Naive thymus-derived CD4-positive, alpha-beta T cell (primary cell): ENCODE measurements around the gene ZNF423. TPM values are rescaled to one million over a fixed set of nuclear protein-coding genes. Genes with fewer than 3 reads are reported as not detected.

ENCODE experiments used
- ATAC-seq: fragments of 150-1000 bp; cut with Tn5 transposase; 2 replicates; pipeline ENCODE4 v1.10.0; 2021; ENCODE audit warnings: mild to moderate bottlenecking, moderate library complexity
- CTCF ChIA-PET: fragments of 350-600 bp; sonication (Branson Sonifier 250); formaldehyde crosslinking; loops from one replicate; lab custom pipeline; 2021; ENCODE audit warnings: antibody characterized with exemption; lab: Charles Lee
- POLR2A ChIA-PET: fragments of 350-600 bp; sonication (Branson Sonifier 250); formaldehyde crosslinking; loops from one replicate; lab custom pipeline; 2021; ENCODE audit warnings: antibody characterized with exemption, inconsistent platforms; lab: Charles Lee
- DNase-seq, 9 donors: peaks; one replicate each; pipeline versions ENCODE4 v3.0.0 to v3.0.0-alpha.2; 2020 to 2022; ENCODE audit warnings: mixed read lengths in 1 of 9
- H3K27ac ChIP-seq: one replicate; pipeline ENCODE4 v1.7.0; 2013; ENCODE audit warnings: mild to moderate bottlenecking, low read depth, low read length, moderate library complexity
- H3K27me3 ChIP-seq, 2 donors: one replicate each; pipeline ENCODE4 v1.7.0; 2013; ENCODE audit warnings: low read length in 2 of 2, mild to moderate bottlenecking in 2 of 2, moderate library complexity in 2 of 2; ENCODE audit not compliant: control insufficient read depth in 2 of 2, insufficient read depth in 2 of 2
- H3K36me3 ChIP-seq, 3 experiments: 1 replicate in 2 of 3; 2 replicates in 1 of 3; pipeline ENCODE4 v1.7.0; 2013; ENCODE audit warnings: low read length in 3 of 3, mild to moderate bottlenecking in 3 of 3, moderate library complexity in 1 of 3; ENCODE audit not compliant: insufficient read depth in 3 of 3, control insufficient read depth in 2 of 3
- H3K4me1 ChIP-seq, 2 donors: one replicate each; pipeline ENCODE4 v1.7.0; 2013; ENCODE audit warnings: low read length in 2 of 2, mild to moderate bottlenecking in 2 of 2, moderate library complexity in 1 of 2; ENCODE audit not compliant: control insufficient read depth in 2 of 2, insufficient read depth in 2 of 2
- H3K4me3 ChIP-seq: 2 replicates; pipeline ENCODE4 v1.7.0; 2013; ENCODE audit warnings: mild to moderate bottlenecking, low read length
- H3K9me3 ChIP-seq, 3 experiments: 1 replicate in 2 of 3; 2 replicates in 1 of 3; pipeline ENCODE4 v1.7.0; 2013; ENCODE audit warnings: low read length in 3 of 3; ENCODE audit not compliant: control insufficient read depth in 2 of 3
- H3K27ac Mint-ChIP-seq, 9 donors: one replicate each; pipeline ENCODE4 v1.8.0; 2020 to 2022; ENCODE audit warnings: mixed read lengths in 9 of 9, mild to moderate bottlenecking in 8 of 9, moderate library complexity in 5 of 9, inconsistent platforms in 2 of 9
- H3K27me3 Mint-ChIP-seq, 5 donors: one replicate each; pipeline ENCODE4 v1.8.0; 2021 to 2022; ENCODE audit warnings: mixed read lengths in 5 of 5, mild to moderate bottlenecking in 1 of 5
- H3K36me3 Mint-ChIP-seq, 5 donors: one replicate each; pipeline ENCODE4 v1.8.0; 2020 to 2022; ENCODE audit warnings: mixed read lengths in 5 of 5, mild to moderate bottlenecking in 3 of 5, inconsistent platforms in 1 of 5
- H3K4me1 Mint-ChIP-seq, 7 donors: one replicate each; pipeline ENCODE4 v1.8.0; 2020 to 2022; ENCODE audit warnings: mixed read lengths in 7 of 7, mild to moderate bottlenecking in 3 of 7, inconsistent platforms in 1 of 7
- H3K4me3 Mint-ChIP-seq, 10 donors: one replicate each; pipeline ENCODE4 v1.8.0; 2020 to 2022; ENCODE audit warnings: mild to moderate bottlenecking in 10 of 10, mixed read lengths in 10 of 10, moderate library complexity in 6 of 10, inconsistent platforms in 2 of 10
- H3K9me3 Mint-ChIP-seq, 11 donors: one replicate each; pipeline ENCODE4 v1.8.0; 2020 to 2022; ENCODE audit warnings: mixed read lengths in 11 of 11, mild to moderate bottlenecking in 4 of 11, inconsistent platforms in 1 of 11, moderate library complexity in 1 of 11
- intact Hi-C, 2 donors: fragments of 100-400 bp; cut with micrococcal nuclease; formaldehyde crosslinking; loops; one replicate each; pipeline ENCODE4 v1.15.1; 2023
- polyA plus RNA-seq, 2 donors: library from polyadenylated mRNA; unstranded; fragments of 300-500 nt; fragmentation: Illumina TruSeq; gene quantifications; one replicate each; pipeline ENCODE4 v1.2.3, GENCODE V29; 2021
- total RNA-seq, 6 experiments: library from RNA in 5 of 6; stranded (reverse) in 5 of 6; gene quantifications; 1 replicate in 5 of 6; 2 replicates in 1 of 6; pipeline ENCODE4 v1.2.3 and lab custom pipeline; 2021 to 2026

Gene ZNF423
- total and polyA plus RNA-seq, 7 experiments from 2014 or later, result not detected

- ChIA-PET CTCF (no interaction called here), POLR2A (no interaction called here)
- Histone ChIP-seq H3K27me3 (no peaks in the 10 kb centered on the region), H3K36me3 (no peaks in the 10 kb centered on the region), H3K4me3 (no peak overlapping the region), H3K4me1 (no peaks in the 10 kb centered on the region), H3K9me3 (no peaks in the 10 kb centered on the region), H3K27ac (no peak overlapping the region)
- Mint-ChIP-seq H3K4me3 (no peak overlapping the region), H3K27me3 (peaks cover 0 to 30% (median 7%) of the 10 kb centered on the region in 5 donors), H3K36me3 (no peaks in the 10 kb centered on the region), H3K27ac (no peak overlapping the region), H3K9me3 (peaks cover 0 to 5% (median 0%) of the 10 kb centered on the region in 11 donors), H3K4me1 (no peaks in the 10 kb centered on the region)
- intact Hi-C loops, result no loop called here
- DNase-seq, result no peak
- ATAC-seq, result no peak
Observed at GRCh38 chr16:49827805-49828438, 28.0 kb downstream of the ZNF423 start.

DNA sequence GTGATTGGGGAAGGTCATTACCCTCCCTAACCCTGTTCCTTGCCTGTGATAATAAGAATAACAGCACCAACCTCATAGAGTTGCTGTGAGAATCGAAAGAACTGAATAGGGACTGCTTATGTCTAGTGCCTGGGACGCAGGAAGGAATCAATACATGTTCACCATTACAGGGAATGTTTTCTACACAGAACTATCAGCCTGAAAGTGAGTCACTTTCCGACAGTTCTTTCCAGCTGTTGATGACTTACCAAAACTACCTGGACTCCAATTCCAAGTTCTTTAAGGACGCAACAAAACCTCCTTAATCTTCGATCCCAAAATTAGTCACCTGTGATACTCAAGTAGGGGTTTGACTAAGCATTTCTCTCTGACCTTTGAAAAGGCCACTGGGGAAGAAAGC is 29.4 kb downstream of the ZNF423 start:
- DNase-seq (no peak), ATAC-seq (no peak)
- Mint-ChIP-seq H3K27me3 (peaks cover 0 to 37% (median 7%) of the 10 kb centered on the region in 5 donors), H3K36me3 (no peaks in the 10 kb centered on the region), H3K4me1 (no peaks in the 10 kb centered on the region), H3K4me3 (no peak overlapping the region), H3K9me3 (peaks cover 0 to 5% (median 0%) of the 10 kb centered on the region in 11 donors), H3K27ac (no peak overlapping the region)
- Histone ChIP-seq H3K9me3 (no peaks in the 10 kb centered on the region), H3K4me1 (no peaks in the 10 kb centered on the region), H3K27me3 (no peaks in the 10 kb centered on the region), H3K4me3 (no peak overlapping the region), H3K27ac (no peak overlapping the region), H3K36me3 (no peaks in the 10 kb centered on the region)
- ChIA-PET CTCF (no interaction called here), POLR2A (no interaction called here)
- intact Hi-C loops, result no loop called here

GRCh38 chr16:49825041-49825440 is 30.9 kb downstream of the ZNF423 start:
- ChIA-PET CTCF (no interaction called here), POLR2A (no interaction called here)
- Histone ChIP-seq H3K27me3 (no peaks in the 10 kb centered on the region), H3K36me3 (no peaks in the 10 kb centered on the region), H3K27ac (no peak overlapping the region), H3K4me3 (no peak overlapping the region), H3K4me1 (no peaks in the 10 kb centered on the region), H3K9me3 (no peaks in the 10 kb centered on the region)
- DNase-seq, result no peak
- Mint-ChIP-seq H3K4me1 (no peaks in the 10 kb centered on the region), H3K27me3 (peaks cover 0 to 26% (median 5%) of the 10 kb centered on the region in 5 donors), H3K36me3 (no peaks in the 10 kb centered on the region), H3K9me3 (no peaks in the 10 kb centered on the region), H3K4me3 (no peak overlapping the region), H3K27ac (no peak overlapping the region)
- intact Hi-C loops, result no loop called here
- ATAC-seq, result no peak

DNA sequence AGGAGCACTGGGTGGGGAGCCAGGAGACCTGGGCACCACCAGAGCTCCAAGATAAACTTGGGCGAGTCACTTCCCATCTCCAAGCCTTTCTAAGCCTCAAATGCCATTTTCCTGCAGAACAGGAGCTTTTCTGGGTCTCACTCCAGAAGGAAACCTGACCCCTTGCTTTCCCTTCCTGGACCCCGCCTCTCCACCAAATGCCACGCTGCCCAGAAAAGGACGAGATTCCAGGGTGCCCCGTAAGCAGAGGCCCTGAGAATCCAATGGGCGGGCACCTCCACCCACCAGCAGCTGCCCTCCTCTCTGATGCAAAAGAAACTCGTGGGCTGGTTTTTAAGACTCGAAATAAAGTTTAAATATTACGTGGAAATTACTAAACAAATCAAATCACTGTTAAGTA is 31.3 kb downstream of the ZNF423 start:
- Histone ChIP-seq H3K4me3 (no peak overlapping the region), H3K27ac (no peak overlapping the region), H3K27me3 (no peaks in the 10 kb centered on the region), H3K36me3 (no peaks in the 10 kb centered on the region), H3K4me1 (no peaks in the 10 kb centered on the region), H3K9me3 (no peaks in the 10 kb centered on the region)
- Mint-ChIP-seq H3K27ac (no peak overlapping the region), H3K27me3 (peaks cover 0 to 23% (median 5%) of the 10 kb centered on the region in 5 donors), H3K9me3 (no peaks in the 10 kb centered on the region), H3K4me1 (no peaks in the 10 kb centered on the region), H3K4me3 (no peak overlapping the region), H3K36me3 (no peaks in the 10 kb centered on the region)
- ChIA-PET CTCF (no interaction called here), POLR2A (no interaction called here)
- DNase-seq (no peak), ATAC-seq (no peak)
- intact Hi-C loops, result no loop called here

GRCh38 chr16:49822649-49823370 is 33.1 kb downstream of the ZNF423 start:
- Histone ChIP-seq H3K9me3 (no peaks in the 10 kb centered on the region), H3K36me3 (no peaks in the 10 kb centered on the region), H3K4me1 (no peaks in the 10 kb centered on the region), H3K27me3 (no peaks in the 10 kb centered on the region), H3K27ac (no peak overlapping the region), H3K4me3 (no peak overlapping the region)
- no peak for DNase-seq
- Mint-ChIP-seq H3K4me3 (no peak overlapping the region), H3K27me3 (peaks cover 0 to 26% (median 4%) of the 10 kb centered on the region in 5 donors), H3K9me3 (no peaks in the 10 kb centered on the region), H3K27ac (no peak overlapping the region), H3K4me1 (no peaks in the 10 kb centered on the region), H3K36me3 (no peaks in the 10 kb centered on the region)
- ChIA-PET POLR2A (no interaction called here), CTCF (no interaction called here)
- ATAC-seq, result no peak
- intact Hi-C loops, result no loop called here

GRCh38 chr16:49821614-49822282 is 34.2 kb downstream of the ZNF423 start:
- H3K9me3 Mint-ChIP-seq, result no peaks in the 10 kb centered on the region

More at GRCh38 chr16:49821614-49822282, 34.2 kb downstream of the ZNF423 start:
- Mint-ChIP-seq H3K4me1 (no peaks in the 10 kb centered on the region), H3K36me3 (no peaks in the 10 kb centered on the region), H3K27ac (no peak overlapping the region), H3K4me3 (no peak overlapping the region), H3K27me3 (peaks cover 0 to 22% (median 4%) of the 10 kb centered on the region in 5 donors)
- intact Hi-C loops, result no loop called here
- Histone ChIP-seq H3K9me3 (no peaks in the 10 kb centered on the region), H3K4me3 (no peak overlapping the region), H3K27me3 (no peaks in the 10 kb centered on the region), H3K27ac (no peak overlapping the region), H3K36me3 (no peaks in the 10 kb centered on the region), H3K4me1 (no peaks in the 10 kb centered on the region)
- no peak for ATAC-seq
- DNase-seq, result no peak
- ChIA-PET CTCF (no interaction called here), POLR2A (no interaction called here)
